Retinal pigment epithelial cell (primary cell): ENCODE data around the gene SEPTIN2.

Experiments
- DNase-seq: peaks from one replicate; pipeline ENCODE4 v3.0.0-alpha.2; 2010; ENCODE audit warnings: low read depth
- H3K4me3 ChIP-seq: 2 replicates; pipeline ENCODE4 v1.5.1; 2011; ENCODE audit warnings: mild to moderate bottlenecking, low read length, control low read depth, moderate library complexity
- TF ChIP-seq, protein P1 (sequence below): conservative IDR thresholded peaks from 2 replicates; pipeline ENCODE4 v1.5.1; 2011; ENCODE audit warnings: low read depth, low read length, control low read depth, inconsistent platforms

The SEPTIN2 gene

DNA sequence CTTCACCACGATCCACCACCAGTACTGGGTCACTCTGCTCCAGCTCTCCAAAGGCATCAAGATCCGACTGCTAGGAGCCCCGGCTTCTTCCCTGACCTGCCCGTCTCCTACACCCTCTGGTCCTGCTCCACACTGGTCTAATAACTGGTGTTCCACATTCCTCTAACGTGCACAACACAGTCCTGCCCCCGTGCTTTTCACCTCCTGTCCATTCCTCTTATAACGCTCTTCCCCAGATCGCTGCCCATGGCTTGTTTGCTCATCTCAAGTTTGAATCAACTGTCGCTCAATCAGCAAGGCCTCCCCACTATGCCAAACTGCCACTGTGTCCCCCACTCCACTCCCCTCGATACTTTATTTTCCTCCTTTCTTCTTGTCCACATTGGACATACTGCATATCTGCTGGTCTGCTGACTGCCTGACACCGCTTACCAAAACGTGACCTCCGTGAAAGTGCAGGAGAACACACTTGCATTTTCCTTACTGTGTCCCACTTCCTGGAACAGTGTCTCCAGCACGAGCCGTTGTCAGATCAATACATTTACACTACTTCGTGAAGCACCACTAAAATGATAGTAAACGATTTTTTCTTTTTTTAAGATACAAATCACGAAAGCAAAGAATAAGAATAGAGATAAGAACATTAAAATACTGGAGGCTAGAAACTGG, 6.8 kb upstream of the SEPTIN2 start:
- H3K4me3 ChIP-seq = no peak overlapping the region
- TF ChIP-seq, protein P1, sequence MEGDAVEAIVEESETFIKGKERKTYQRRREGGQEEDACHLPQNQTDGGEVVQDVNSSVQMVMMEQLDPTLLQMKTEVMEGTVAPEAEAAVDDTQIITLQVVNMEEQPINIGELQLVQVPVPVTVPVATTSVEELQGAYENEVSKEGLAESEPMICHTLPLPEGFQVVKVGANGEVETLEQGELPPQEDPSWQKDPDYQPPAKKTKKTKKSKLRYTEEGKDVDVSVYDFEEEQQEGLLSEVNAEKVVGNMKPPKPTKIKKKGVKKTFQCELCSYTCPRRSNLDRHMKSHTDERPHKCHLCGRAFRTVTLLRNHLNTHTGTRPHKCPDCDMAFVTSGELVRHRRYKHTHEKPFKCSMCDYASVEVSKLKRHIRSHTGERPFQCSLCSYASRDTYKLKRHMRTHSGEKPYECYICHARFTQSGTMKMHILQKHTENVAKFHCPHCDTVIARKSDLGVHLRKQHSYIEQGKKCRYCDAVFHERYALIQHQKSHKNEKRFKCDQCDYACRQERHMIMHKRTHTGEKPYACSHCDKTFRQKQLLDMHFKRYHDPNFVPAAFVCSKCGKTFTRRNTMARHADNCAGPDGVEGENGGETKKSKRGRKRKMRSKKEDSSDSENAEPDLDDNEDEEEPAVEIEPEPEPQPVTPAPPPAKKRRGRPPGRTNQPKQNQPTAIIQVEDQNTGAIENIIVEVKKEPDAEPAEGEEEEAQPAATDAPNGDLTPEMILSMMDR = no peak
- DNase-seq = no peak

DNA sequence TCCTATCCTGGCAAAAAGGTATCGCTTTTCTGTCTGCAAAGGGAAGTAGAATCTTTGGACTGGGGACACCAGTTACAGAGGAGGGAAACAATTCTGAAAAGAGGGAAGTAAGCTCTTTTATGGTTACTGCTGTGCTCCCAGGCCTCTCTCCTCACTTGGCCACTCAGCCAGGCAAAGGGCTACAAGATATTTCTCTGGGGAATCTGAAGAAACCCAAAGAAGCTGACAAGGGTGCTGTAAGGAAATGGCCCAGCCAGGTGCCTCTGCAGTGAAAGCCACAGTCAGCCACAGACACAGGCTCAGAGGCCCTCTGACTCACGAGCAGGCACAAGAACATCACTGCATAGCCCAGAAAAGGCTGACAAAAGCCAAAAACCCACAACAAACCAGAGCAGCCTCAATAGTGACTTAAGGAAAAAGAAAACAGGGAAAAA, 6.0 kb upstream of the SEPTIN2 start:
- H3K4me3 ChIP-seq = no peak overlapping the region
- TF ChIP-seq, protein P1 = no peak

DNA sequence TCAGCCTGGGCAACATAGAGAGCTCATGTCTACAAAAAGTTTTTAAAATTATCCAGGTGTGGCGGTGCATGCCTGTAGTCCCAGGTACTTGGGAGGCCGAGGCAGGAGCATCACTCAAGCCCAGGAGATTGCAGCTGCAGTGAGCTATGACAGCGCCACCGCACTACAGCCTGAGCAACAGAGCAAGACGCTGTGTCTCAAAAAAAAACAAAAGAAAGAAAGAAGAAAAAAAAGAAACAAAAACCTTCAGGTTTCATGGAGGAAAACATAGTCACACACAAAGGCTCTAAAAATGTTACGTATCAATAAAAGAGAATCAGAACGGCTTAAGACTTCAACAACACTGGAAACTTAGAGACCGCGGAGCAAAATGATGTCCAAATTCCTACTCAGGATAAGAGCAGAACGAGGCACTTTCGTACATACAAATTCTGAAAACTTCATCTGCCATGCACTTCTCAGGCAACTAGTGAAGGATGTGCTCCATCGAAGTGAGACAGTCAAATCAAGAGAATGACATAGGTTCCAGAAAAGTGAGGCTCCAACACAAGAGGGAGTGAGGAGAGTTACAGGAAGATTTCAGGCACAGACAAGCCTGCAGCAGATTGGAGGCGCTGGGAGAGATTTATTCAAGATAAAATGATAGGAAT, 4.7 kb upstream of the SEPTIN2 start:
- TF ChIP-seq, protein P1 = no peak
- no peak for DNase-seq
- no peak overlapping the region for H3K4me3 ChIP-seq

More for the DNA sequence above, 6.0 kb upstream of the SEPTIN2 start:
- no peak for DNase-seq

DNA sequence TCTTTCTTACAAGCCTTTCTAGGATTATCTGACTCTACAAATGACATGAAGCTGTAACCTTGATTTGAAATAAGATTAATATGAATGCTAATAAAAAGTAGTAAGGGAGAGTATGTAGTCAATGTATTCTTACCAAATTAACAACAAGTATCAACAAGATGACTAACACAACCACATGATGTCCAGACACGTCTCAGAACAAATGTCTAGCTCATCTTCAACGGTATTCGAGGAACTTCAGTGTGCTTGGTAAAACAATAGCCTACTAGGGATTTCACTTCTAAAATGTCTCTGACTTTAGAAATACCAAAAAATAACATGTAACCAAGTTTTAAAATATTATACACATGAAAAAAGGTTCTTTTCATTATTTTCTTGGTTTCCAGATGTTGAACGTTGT, 3.6 kb upstream of the SEPTIN2 start:
- TF ChIP-seq, protein P1 = no peak
- DNase-seq = no peak
- H3K4me3 ChIP-seq = no peak overlapping the region

DNA sequence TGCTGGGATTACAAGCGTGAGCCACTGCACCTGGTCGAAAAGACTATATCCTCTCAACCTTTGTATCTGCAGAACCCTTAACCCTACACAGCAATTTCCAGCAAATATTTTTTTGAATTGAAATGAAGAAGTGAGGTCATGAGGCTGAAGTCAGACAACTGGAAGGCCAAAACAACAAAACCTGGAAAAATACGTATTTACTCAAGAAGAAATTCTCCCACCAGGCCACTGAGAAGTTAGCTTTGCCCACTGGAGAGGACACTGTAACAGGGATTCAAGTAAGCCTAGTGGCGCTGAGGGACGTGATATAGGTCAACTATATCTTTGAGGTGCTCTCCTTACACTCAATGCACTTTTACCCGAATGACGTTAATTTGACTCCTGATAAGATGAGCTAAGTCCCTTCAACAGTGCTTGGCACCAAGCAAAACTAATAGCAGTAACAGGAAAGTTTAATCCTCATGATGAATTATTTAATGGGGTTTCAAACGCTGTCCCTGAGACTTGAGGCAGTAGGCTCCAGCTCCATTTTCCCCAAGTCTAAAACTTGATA, 2.1 kb upstream of the SEPTIN2 start:
- H3K4me3 ChIP-seq = peak overlapping the region; percentile 96
- TF ChIP-seq, protein P1 = no peak
- DNase-seq = no peak

DNA sequence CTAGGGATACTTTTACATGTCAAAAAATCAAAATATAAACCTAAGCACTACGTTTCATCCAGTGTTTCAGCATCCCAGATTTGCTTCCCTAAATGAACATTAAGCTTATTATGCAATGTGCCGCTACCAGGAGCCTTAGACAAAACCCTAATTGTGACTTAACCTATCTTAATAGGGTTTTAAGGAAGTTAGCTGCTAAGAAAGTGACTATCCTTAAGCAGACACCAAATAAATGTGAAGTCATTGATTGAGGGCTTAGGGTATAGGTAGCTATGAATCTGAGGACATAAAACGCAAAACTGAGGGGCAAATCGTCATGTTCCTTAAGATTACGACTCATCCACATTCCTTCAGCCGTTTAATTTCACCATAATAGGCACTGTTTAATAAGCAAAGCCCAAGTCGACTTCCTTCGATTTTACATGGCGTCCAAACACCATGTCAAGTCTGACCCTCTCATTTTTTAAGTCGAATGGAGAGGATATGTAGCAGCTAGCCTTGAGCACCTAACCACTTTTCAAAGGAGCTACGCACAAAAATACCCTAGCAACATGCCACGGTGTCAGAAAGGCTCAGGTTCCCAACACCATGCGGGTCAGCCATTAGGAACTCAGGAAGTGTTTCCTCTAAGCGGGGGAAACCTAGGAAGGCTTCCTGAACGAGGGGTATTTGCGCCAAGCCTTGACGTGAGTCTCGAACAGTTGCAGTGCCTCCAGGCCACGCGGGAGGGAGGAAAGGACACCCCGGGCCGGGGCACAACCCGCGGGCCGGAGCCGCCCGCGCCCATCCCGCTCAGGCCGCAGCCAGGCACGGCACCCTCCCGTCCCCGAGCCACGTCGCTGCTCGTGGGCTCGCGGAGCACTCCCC, 1.3 kb upstream of the SEPTIN2 start:
- TF ChIP-seq, protein P1 = no peak
- H3K4me3 ChIP-seq = peak overlapping the region; percentile 96
- peak; percentile 15 for DNase-seq
